ENCODE data around the gene AASDHPPT. TPM values are rescaled to one million over a fixed set of nuclear protein-coding genes. Genes with fewer than 3 reads are reported as not detected.

Gene AASDHPPT
- total and polyA plus RNA-seq, 9 donors, result 39.0 to 55.0 (median 49.7) TPM

DNA sequence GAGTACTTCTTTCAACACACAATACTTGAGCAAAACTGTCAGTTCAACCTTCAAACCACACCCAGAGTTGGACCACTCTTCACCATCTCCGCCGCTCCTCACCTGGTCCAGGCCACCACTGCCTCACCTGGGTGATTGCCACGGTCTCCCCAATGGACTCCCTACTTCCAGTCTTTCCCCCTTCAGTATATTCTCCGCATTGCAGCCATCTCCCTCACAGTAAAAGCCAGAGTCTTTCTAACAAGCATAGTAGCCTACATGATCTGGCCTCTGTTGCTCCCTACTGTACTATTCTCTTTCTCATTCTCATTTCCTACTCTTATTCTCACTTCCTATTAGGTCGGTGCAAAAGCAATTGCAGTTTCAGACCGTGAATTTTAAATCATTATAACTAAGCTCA is 28.5 kb downstream of the AASDHPPT start:
- Histone ChIP-seq H3K4me1 (ENCODE audit: control insufficient read depth, insufficient read depth, low read length) (no peaks in the 10 kb centered on the region), H3K27me3 (ENCODE audit: control insufficient read depth, insufficient read depth, low read length) (no peaks in the 10 kb centered on the region), H3K27ac (ENCODE audit: low read length) (no peak overlapping the region), H3K9me3 (replicated peaks; ENCODE audit: control insufficient read depth, low read depth, low read length) (no peaks in the 10 kb centered on the region), H3K36me3 (ENCODE audit: control insufficient read depth, insufficient read depth, low read length) (no peaks in the 10 kb centered on the region), H3K4me3 (ENCODE audit: low read length) (no peak overlapping the region)
- 84% methylated on average over 6 of the region's 6 CpGs for WGBS (ENCODE audit: insufficient coverage)
- DNase-seq, result no peak

DNA sequence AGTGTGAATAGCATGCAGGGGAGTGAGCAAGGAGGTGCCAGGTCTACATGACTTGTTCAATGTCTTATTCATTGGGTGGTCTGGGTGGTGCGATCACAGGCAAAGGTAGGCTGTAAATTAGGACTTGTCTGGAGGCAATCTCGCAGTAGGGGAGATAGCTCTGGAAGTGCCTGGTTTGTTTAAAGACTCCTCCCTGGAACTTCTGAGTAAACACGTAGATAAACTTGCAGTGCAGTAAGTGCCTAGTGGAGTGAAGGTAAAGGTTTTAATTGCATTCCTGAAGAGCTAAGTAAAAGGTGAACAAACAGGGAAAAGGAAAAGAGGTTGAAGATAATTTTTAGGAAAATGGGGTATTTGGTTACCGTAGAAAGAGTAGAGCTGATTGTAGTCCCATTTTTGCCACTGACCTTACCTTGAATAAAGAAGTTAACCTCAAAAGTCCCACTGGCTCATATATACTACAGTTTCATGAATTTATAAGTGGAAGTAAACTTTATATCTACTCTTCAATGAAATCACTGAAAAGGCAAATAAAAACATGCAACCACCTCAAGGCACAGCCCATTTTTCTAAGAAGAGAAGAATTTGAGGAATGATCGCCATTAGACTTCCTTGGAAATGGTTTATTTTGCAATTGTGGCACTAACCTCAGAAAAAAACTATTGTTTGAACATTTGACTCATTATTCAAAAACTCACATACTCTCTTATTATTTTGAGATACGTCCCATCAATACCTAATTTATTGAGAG is 44.3 kb downstream of the AASDHPPT start:
- WGBS (ENCODE audit: insufficient coverage), result 53% methylated on average over 3 of the region's 6 CpGs
- H3K27ac ChIP-seq (ENCODE audit: low read length), result no peak overlapping the region
- no peaks in the 10 kb centered on the region for H3K36me3 ChIP-seq (ENCODE audit: control insufficient read depth, insufficient read depth, low read length)
- no peaks in the 10 kb centered on the region for H3K9me3 ChIP-seq (replicated peaks; ENCODE audit: control insufficient read depth, low read depth, low read length)
- DNase-seq, result no peak
- H3K4me1 ChIP-seq (ENCODE audit: control insufficient read depth, insufficient read depth, low read length), result no peaks in the 10 kb centered on the region
- H3K4me3 ChIP-seq (ENCODE audit: low read length), result no peak overlapping the region
- no peaks in the 10 kb centered on the region for H3K27me3 ChIP-seq (ENCODE audit: control insufficient read depth, insufficient read depth, low read length)

DNA sequence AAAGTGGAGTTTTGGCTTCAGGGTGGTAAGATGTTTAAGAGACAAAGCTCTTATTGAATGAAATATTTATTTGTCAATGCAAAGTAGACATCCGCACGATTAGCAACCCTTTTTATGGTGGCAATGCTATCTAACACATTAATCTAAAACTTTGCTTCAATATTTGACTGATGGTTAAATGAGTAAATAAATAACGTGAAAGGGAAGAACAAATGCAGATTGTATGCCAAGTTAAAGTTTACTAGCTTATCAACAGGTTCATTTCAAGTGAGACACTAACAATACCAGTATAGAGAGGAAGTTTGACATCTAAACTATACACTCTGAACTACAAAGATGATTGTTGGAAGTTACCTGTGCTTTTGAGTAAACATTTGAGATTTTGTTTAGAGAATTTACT is 50.1 kb downstream of the AASDHPPT start:
- Histone ChIP-seq H3K27me3 (ENCODE audit: control insufficient read depth, insufficient read depth, low read length) (no peaks in the 10 kb centered on the region), H3K27ac (ENCODE audit: low read length) (no peak overlapping the region), H3K9me3 (replicated peaks; ENCODE audit: control insufficient read depth, low read depth, low read length) (no peaks in the 10 kb centered on the region), H3K36me3 (ENCODE audit: control insufficient read depth, insufficient read depth, low read length) (no peaks in the 10 kb centered on the region), H3K4me3 (ENCODE audit: low read length) (no peak overlapping the region), H3K4me1 (ENCODE audit: control insufficient read depth, insufficient read depth, low read length) (no peaks in the 10 kb centered on the region)
- DNase-seq, result no peak
- no CpG with 5 or more reads among the region's 3 CpGs for WGBS (ENCODE audit: insufficient coverage)

DNA sequence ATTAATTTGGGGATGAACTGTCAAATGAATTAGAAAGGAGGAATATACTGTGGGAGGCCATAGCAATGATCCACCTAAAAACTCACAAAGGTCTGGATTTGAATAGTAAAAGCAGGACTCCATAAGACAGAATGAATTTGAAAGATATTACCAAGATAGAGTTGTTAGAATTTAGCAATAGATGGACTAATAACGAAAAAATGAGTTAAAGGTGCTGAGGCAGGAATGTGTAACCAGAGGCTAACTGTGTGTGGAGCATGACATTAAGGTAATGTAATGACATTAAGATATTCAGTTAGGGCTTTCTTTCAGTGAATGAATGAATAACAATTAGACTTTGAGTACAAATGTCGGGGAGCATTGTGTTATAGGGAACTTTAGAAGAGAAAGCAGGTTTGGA is 51.3 kb downstream of the AASDHPPT start:
- no peak for DNase-seq
- H3K36me3 ChIP-seq (ENCODE audit: control insufficient read depth, insufficient read depth, low read length), result no peaks in the 10 kb centered on the region
- WGBS (ENCODE audit: insufficient coverage), result 100% methylated on average over 2 of the region's 2 CpGs
- H3K27ac ChIP-seq (ENCODE audit: low read length), result no peak overlapping the region
- H3K9me3 ChIP-seq (replicated peaks; ENCODE audit: control insufficient read depth, low read depth, low read length), result no peaks in the 10 kb centered on the region
- H3K27me3 ChIP-seq (ENCODE audit: control insufficient read depth, insufficient read depth, low read length), result no peaks in the 10 kb centered on the region
- no peak overlapping the region for H3K4me3 ChIP-seq (ENCODE audit: low read length)
- no peaks in the 10 kb centered on the region for H3K4me1 ChIP-seq (ENCODE audit: control insufficient read depth, insufficient read depth, low read length)

DNA sequence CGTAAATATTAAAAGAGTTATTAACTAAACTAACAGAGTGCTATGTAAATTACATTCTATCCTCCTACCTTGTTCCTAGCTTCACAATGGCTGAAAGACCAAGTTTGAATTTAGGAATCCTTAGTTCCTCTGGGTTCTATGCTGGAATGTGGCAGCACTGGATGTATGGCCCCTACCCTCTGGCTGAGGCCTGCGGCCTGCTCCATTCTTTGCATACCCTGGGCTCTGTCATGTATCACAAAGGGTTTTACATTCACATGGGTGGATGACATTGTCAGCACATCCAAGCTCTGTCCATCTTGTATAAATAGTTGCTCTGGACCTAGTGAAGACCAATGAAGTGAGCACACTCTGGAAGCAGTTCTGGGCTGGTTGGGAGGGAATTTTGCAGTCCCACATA is 54.5 kb downstream of the AASDHPPT start:
- H3K36me3 ChIP-seq (ENCODE audit: control insufficient read depth, insufficient read depth, low read length), result no peaks in the 10 kb centered on the region
- DNase-seq, result no peak
- no peaks in the 10 kb centered on the region for H3K4me1 ChIP-seq (ENCODE audit: control insufficient read depth, insufficient read depth, low read length)
- H3K4me3 ChIP-seq (ENCODE audit: low read length), result no peak overlapping the region
- no peak overlapping the region for H3K27ac ChIP-seq (ENCODE audit: low read length)
- WGBS (ENCODE audit: insufficient coverage), result 100% methylated on average over 1 of the region's 2 CpGs
- H3K9me3 ChIP-seq (replicated peaks; ENCODE audit: control insufficient read depth, low read depth, low read length), result no peaks in the 10 kb centered on the region
- H3K27me3 ChIP-seq (ENCODE audit: control insufficient read depth, insufficient read depth, low read length), result no peaks in the 10 kb centered on the region

DNA sequence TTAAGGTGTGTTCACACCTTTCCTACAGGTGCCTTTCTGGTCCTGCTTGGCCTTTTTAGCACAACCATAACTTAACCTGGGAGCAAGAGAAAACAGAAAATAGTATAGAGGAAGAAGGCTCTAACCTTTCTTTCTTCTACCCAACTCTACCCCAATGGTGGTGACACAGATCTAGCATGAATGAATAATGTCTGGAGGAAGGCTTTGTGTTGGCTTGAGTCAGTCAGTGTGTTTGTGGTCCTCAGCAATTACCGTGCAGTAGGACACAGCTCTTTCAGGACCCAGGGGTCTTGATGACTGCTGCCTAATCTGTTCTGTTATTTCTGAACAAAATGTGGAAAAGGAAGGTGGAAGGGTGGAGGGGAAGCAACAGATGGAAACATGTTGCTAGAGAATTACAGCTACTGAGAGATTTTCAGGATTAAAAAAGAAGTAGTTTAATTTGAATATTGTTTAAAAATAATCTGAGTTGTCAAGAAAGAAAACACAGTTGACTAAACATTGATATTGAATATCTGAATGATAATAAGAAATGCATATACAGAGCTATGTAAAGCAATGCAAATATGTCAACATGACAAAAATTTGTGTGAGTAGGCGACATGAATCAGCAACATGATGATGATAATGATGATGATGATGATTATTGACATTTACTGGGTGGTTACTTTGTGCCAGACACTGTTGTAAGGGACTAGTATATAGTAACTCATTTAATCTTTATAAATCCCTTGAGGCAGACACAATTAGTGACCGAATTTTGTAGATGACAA is 55.3 kb downstream of the AASDHPPT start:
- H3K4me1 ChIP-seq (ENCODE audit: control insufficient read depth, insufficient read depth, low read length), result no peaks in the 10 kb centered on the region
- WGBS (ENCODE audit: insufficient coverage), result 86% methylated on average over 1 of the region's 3 CpGs
- H3K4me3 ChIP-seq (ENCODE audit: low read length), result no peak overlapping the region
- H3K9me3 ChIP-seq (replicated peaks; ENCODE audit: control insufficient read depth, low read depth, low read length), result no peaks in the 10 kb centered on the region
- H3K27ac ChIP-seq (ENCODE audit: low read length), result no peak overlapping the region
- no peaks in the 10 kb centered on the region for H3K27me3 ChIP-seq (ENCODE audit: control insufficient read depth, insufficient read depth, low read length)
- H3K36me3 ChIP-seq (ENCODE audit: control insufficient read depth, insufficient read depth, low read length), result no peaks in the 10 kb centered on the region
- no peak for DNase-seq

DNA sequence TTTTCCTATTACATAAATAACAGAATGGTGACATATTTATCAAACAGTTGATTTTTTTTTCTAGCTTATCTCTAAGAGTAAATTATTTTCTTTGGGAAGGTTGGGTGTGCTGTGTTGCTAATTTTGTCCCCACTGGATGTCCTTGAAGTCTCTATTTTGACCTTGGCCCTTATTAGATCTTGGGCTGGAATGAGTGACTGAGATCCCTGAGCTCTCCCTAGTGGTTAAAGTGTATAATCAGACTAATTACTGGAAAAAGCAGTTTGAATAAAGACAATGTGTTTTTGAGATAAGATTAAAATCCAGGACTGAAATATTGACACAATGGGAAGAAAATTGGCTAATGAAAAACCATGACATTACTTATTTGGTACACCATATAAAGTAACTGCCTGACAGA is 56.1 kb downstream of the AASDHPPT start:
- Histone ChIP-seq H3K27ac (ENCODE audit: low read length) (no peak overlapping the region), H3K9me3 (replicated peaks; ENCODE audit: control insufficient read depth, low read depth, low read length) (no peaks in the 10 kb centered on the region), H3K4me1 (ENCODE audit: control insufficient read depth, insufficient read depth, low read length) (no peaks in the 10 kb centered on the region), H3K4me3 (ENCODE audit: low read length) (no peak overlapping the region), H3K27me3 (ENCODE audit: control insufficient read depth, insufficient read depth, low read length) (no peaks in the 10 kb centered on the region), H3K36me3 (ENCODE audit: control insufficient read depth, insufficient read depth, low read length) (no peaks in the 10 kb centered on the region)
- no peak for DNase-seq

DNA sequence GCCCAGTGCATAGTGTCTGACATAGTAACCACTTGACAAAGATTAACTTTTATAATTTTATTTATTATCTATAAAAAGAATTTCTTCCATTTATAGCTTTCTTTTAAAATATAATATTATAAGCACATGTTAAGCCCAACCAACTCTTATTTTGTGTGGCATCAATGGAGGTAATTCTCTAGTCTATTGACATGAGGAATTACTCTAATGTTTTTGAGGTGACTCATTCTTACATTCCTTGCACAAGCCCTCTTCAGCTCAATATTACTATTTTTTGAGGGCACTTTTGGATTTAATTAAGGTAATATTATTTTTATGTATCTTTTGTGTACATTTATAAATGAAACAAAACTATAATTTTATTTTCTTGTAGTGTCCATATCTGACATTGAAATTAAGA is 59.6 kb downstream of the AASDHPPT start:
- Histone ChIP-seq H3K4me3 (ENCODE audit: low read length) (no peak overlapping the region), H3K36me3 (ENCODE audit: control insufficient read depth, insufficient read depth, low read length) (no peaks in the 10 kb centered on the region), H3K27ac (ENCODE audit: low read length) (no peak overlapping the region), H3K27me3 (ENCODE audit: control insufficient read depth, insufficient read depth, low read length) (no peaks in the 10 kb centered on the region), H3K9me3 (replicated peaks; ENCODE audit: control insufficient read depth, low read depth, low read length) (no peaks in the 10 kb centered on the region), H3K4me1 (ENCODE audit: control insufficient read depth, insufficient read depth, low read length) (no peaks in the 10 kb centered on the region)
- DNase-seq, result no peak

DNA sequence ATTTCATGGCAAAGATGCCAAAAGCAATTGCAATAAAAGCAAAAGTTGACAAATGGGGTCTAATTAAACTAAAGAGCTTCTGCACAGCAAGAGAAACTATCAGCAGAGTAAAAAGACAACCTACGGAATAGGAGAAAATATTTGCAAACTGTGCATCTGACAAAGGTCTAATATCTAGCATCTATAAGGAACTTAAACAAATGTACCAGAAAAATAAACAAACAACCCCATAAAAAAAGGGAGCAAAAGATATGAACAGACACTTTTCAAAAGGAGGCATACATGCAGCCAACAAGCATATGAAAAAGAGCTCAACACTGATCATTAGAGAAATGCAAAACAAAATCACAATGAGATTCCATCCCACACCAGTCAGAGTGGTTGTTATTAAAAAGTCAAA is 60.3 kb downstream of the AASDHPPT start:
- Histone ChIP-seq H3K27me3 (ENCODE audit: control insufficient read depth, insufficient read depth, low read length) (no peaks in the 10 kb centered on the region), H3K36me3 (ENCODE audit: control insufficient read depth, insufficient read depth, low read length) (no peaks in the 10 kb centered on the region), H3K9me3 (replicated peaks; ENCODE audit: control insufficient read depth, low read depth, low read length) (peaks cover 3% of the 10 kb centered on the region), H3K4me1 (ENCODE audit: control insufficient read depth, insufficient read depth, low read length) (no peaks in the 10 kb centered on the region), H3K27ac (ENCODE audit: low read length) (no peak overlapping the region), H3K4me3 (ENCODE audit: low read length) (no peak overlapping the region)
- no peak for DNase-seq
- WGBS (ENCODE audit: insufficient coverage), result no CpG with 5 or more reads among the region's 1 CpG

Data from muscle of leg (tissue), 11 donors.